Transverse colon (tissue), 4 donors: Measurements from ENCODE around the gene PLXNB2. TPM values are rescaled to one million over a fixed set of nuclear protein-coding genes. Genes with fewer than 3 reads are reported as not detected.

ENCODE experiments used
- DNase-seq: peaks from one replicate; pipeline ENCODE4 v3.0.0-alpha.2; 2019
- H3K27ac ChIP-seq, 4 donors: fragments of 200-600 bp; sonication (generic); 2 replicates each; pipeline ENCODE4 v1.5.1; 2016 to 2018; ENCODE audit warnings: inconsistent platforms in 4 of 4
- H3K27me3 ChIP-seq: fragments of 200-600 bp; sonication (generic); 2 replicates; pipeline ENCODE4 v1.5.1; 2017; ENCODE audit warnings: inconsistent platforms
- H3K36me3 ChIP-seq, 4 donors: fragments of 200-600 bp; sonication (generic); 2 replicates each; pipeline ENCODE4 v1.5.1; 2017 to 2019; ENCODE audit warnings: inconsistent platforms in 4 of 4
- H3K4me1 ChIP-seq, 4 donors: fragments of 200-600 bp; sonication (generic); 2 replicates each; pipeline ENCODE4 v1.5.1; 2017 to 2020; ENCODE audit warnings: inconsistent platforms in 4 of 4
- H3K4me3 ChIP-seq, 4 donors: fragments of 200-600 bp; sonication (generic); 1 replicate in 1 of 4; 2 replicates in 3 of 4; pipeline versions ENCODE4 v1.5.1 to v1.6.1; 2017 to 2019; ENCODE audit warnings: inconsistent platforms in 4 of 4
- H3K9me3 ChIP-seq, 2 donors: fragments of 200-600 bp; sonication (generic); 2 replicates each; pipeline ENCODE4 v1.5.1; 2017 to 2019; ENCODE audit warnings: inconsistent platforms in 2 of 2
- CTCF ChIP-seq, 5 experiments: fragments of 200-600 bp in 3 of 5; fragments of 450-650 bp in 2 of 5; sonication (generic) in 3 of 5; IDR thresholded peaks; 1 replicate in 2 of 5; 2 replicates in 3 of 5; pipeline ENCODE4 v1.5.1; 2016 to 2017; ENCODE audit warnings: antibody characterized with exemption in 5 of 5, inconsistent platforms in 3 of 5, mild to moderate bottlenecking in 2 of 5, moderate library complexity in 1 of 5
- EP300 ChIP-seq: sonication (generic); formaldehyde crosslinking; IDR thresholded peaks from one replicate; pipeline ENCODE4 v1.6.1; 2017; ENCODE audit warnings: antibody characterized with exemption, low read depth
- POLR2A ChIP-seq: fragments of 450-650 bp; IDR thresholded peaks from one replicate; pipeline ENCODE4 v1.6.1; 2016; ENCODE audit warnings: antibody characterized with exemption, mild to moderate bottlenecking, moderate library complexity
- POLR2AphosphoS5 ChIP-seq, 3 donors: sonication (generic); formaldehyde crosslinking; IDR thresholded peaks; one replicate each; pipeline ENCODE4 v1.6.1; 2016; ENCODE audit warnings: antibody characterized with exemption in 3 of 3
- WGBS, 2 donors: methylation state at CpG; one replicate each; pipeline ENCODE4 v1.1.5; 2018; ENCODE audit warnings: low coverage in 1 of 2; 5-methylcytosine and 5-hydroxymethylcytosine counted together
- in situ Hi-C, 4 donors: fragments of 200-750 bp; cut with MboI; loops; one replicate each; pipeline versions ENCODE4 v1.15.0 to v1.15.1; 2017; ENCODE audit warnings: low sequenced_read_pairs in 3 of 4, low pct_ligation_motif_present in 1 of 4, low pct_unique_long_range_greater_than_20kb in 1 of 4
- intact Hi-C: fragments of 100-400 bp; cut with DNase I; formaldehyde crosslinking; loops from one replicate; pipeline ENCODE4 v1.15.1; 2023; ENCODE audit warnings: low total_unique reads
- total RNA-seq, 4 donors: library from RNA; depleted of rRNA; stranded (reverse); fragments of >200 nt; gene quantifications; one replicate each; pipeline ENCODE4 v1.1.0, GENCODE V29; 2016

The PLXNB2 gene
- total RNA-seq, 4 donors from 2014 or later: 305 to 880 (median 460) TPM

DNA sequence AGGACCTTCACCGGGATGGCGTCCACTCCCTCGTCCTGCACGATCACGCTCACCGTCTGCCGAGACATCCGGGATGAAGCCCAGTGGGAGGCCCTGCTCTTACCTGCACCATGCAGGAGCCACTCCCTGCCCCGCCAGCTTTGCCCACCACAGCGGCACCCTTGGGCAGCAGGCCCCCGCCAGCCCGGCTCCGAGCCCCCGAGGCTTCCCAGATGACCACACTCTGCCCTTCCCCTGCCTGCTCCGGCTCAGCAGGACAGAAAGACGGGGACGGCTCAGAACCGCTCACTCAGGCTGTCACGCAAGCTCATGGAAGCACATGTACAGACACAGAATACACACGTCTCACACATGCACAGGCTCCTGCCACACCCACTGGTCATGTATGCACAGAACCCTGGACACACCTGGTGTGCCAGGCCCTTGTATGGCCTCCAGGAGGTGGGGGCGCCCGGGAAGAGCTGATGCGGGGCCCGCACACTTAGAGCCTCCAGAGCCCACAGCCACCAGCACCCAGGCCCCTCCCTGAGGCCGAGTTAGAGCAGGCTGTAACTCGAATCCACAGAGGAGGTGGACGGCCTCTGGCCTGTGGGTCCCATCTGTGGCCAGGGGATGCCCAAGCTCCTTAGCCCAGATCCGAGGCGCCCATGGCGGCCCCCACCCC is 28.4 kb downstream of the PLXNB2 start:
- H3K9me3 ChIP-seq: no peaks in the 10 kb centered on the region
- no peak overlapping the region for H3K4me3 ChIP-seq
- intact Hi-C loops (loop anchor here (5.0 kb wide), 1 partner anchor 48 kb away; the partner anchor contains the start of gene DENND6B), in situ Hi-C loops (loop anchor here in 2 of 4 donors (5.0 to 10.0 kb wide), 2 partner anchors 48 to 56 kb away; partner anchors contain the start of gene DENND6B (in 1 of the 2))
- H3K36me3 ChIP-seq: peaks cover 0 to 52% (median 22%) of the 10 kb centered on the region in 4 donors
- H3K4me1 ChIP-seq: no peaks in the 10 kb centered on the region
- no peaks in the 10 kb centered on the region for H3K27me3 ChIP-seq
- no peak overlapping the region for H3K27ac ChIP-seq
- WGBS, 2 donors: 91% methylated on average over 26 of the region's 30 CpGs; no CpG with 5 or more reads in 1 of the 2 donors
- TF ChIP-seq EP300 (no peak), POLR2A (no peak), POLR2AphosphoS5 (IDR thresholded peaks at IDR 0.05) (no peak), CTCF (IDR thresholded peaks at IDR 0.05) (no peak)
- DNase-seq: no peak

GRCh38 chr22:50278461-50278860 is 29.0 kb downstream of the PLXNB2 start:
- in situ Hi-C loops (loop anchor here in 2 of 4 donors (5.0 to 10.0 kb wide), 2 partner anchors 49 to 56 kb away; partner anchors contain the start of gene DENND6B (in 1 of the 2)), intact Hi-C loops (loop anchor here (5.0 kb wide), 1 partner anchor 49 kb away; the partner anchor contains the start of gene DENND6B)
- no peak for TF ChIP-seq POLR2A
- no peak for TF ChIP-seq POLR2AphosphoS5 (IDR thresholded peaks at IDR 0.05)
- TF ChIP-seq EP300: no peak
- no peak for TF ChIP-seq CTCF (IDR thresholded peaks at IDR 0.05)
- H3K27me3 ChIP-seq: no peaks in the 10 kb centered on the region
- 96% methylated on average over 21 of the region's 21 CpGs; no CpG with 5 or more reads in 1 of the 2 donors for WGBS, 2 donors
- H3K36me3 ChIP-seq: peaks cover 0 to 52% (median 22%) of the 10 kb centered on the region in 4 donors
- no peak for DNase-seq
- H3K4me3 ChIP-seq: no peak overlapping the region
- H3K9me3 ChIP-seq: no peaks in the 10 kb centered on the region
- no peaks in the 10 kb centered on the region for H3K4me1 ChIP-seq
- no peak overlapping the region for H3K27ac ChIP-seq

GRCh38 chr22:50277761-50278160 is 29.7 kb downstream of the PLXNB2 start:
- no peak for DNase-seq
- intact Hi-C loops: loop anchor here (5.0 kb wide), 1 partner anchor 50 kb away; the partner anchor contains the start of gene DENND6B
- in situ Hi-C loops: loop anchor here in 2 of 4 donors (5.0 to 10.0 kb wide), 2 partner anchors 50 to 57 kb away; partner anchors contain the start of gene DENND6B (in 1 of the 2)
- peaks cover 0 to 47% (median 20%) of the 10 kb centered on the region in 4 donors for H3K36me3 ChIP-seq
- no peaks in the 10 kb centered on the region for H3K9me3 ChIP-seq
- H3K4me1 ChIP-seq: no peaks in the 10 kb centered on the region
- no peak for TF ChIP-seq CTCF (IDR thresholded peaks at IDR 0.05)
- TF ChIP-seq EP300: no peak
- TF ChIP-seq POLR2AphosphoS5 (IDR thresholded peaks at IDR 0.05): no peak
- no peak for TF ChIP-seq POLR2A
- no peak overlapping the region for H3K27ac ChIP-seq
- WGBS, 2 donors: 81% methylated on average over 24 of the region's 25 CpGs; no CpG with 5 or more reads in 1 of the 2 donors
- no peaks in the 10 kb centered on the region for H3K27me3 ChIP-seq
- no peak overlapping the region for H3K4me3 ChIP-seq

DNA sequence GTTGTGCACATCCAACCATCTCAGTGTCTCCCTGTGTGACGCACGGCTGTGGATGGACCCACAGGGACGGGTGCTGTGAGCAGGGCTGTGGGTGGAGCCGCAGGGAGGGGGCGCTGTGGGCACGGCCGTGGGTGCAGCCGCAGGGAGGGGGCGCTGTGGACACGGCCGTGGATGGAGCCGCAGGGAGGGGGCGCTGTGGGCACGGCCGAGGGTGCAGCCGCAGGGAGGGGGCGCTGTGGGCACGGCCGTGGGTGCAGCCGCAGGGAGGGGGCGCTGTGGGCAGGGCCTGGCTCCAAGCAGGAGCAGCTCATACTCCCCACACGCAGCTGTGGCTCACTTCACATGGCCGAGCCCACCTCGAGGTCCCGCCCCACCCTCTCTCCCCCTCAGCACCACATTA is 31.3 kb downstream of the PLXNB2 start:
- no peak for TF ChIP-seq POLR2A
- peak; percentile 9 to 74 (median 54) for TF ChIP-seq CTCF (IDR thresholded peaks at IDR 0.05)
- TF ChIP-seq EP300: no peak
- TF ChIP-seq POLR2AphosphoS5 (IDR thresholded peaks at IDR 0.05): no peak
- Histone ChIP-seq H3K27me3 (peaks cover 11% of the 10 kb centered on the region), H3K27ac (peak overlapping the region in 1 of 4 donors; percentile 40), H3K4me3 (no peak overlapping the region), H3K4me1 (peaks cover 10 to 12% (median 11%) of the 10 kb centered on the region in 4 donors), H3K36me3 (peaks cover 0 to 32% (median 15%) of the 10 kb centered on the region in 4 donors), H3K9me3 (no peaks in the 10 kb centered on the region)
- in situ Hi-C loops: loop anchor here in 2 of 4 donors (5.0 to 10.0 kb wide), 2 partner anchors 51 to 59 kb away; partner anchors contain the start of gene DENND6B (in 1 of the 2)
- WGBS, 2 donors: 32% methylated on average over 21 of the region's 25 CpGs; no CpG with 5 or more reads in 1 of the 2 donors
- intact Hi-C loops: loop anchor here (5.0 kb wide), 1 partner anchor 51 kb away; the partner anchor contains the start of gene DENND6B
- peak; percentile 81 for DNase-seq
